Bronchial epithelial cell (primary cell): Measurements from ENCODE around the gene C1QTNF4. TPM values are rescaled to one million over a fixed set of nuclear protein-coding genes. Genes with fewer than 3 reads are reported as not detected.
"Not testable (repeated sequence)": the region's sequence is repeated elsewhere in the genome, so short reads cannot be mapped to it uniquely, and the experiment has no call there.

Source experiments
- DNase-seq: peaks from one replicate; pipeline ENCODE4 v3.0.0-alpha.2; 2010; ENCODE audit warnings: low read depth
- FAIRE-seq: peaks from 2 replicates; lab custom pipeline; 2011; peaks lifted over from hg19 to GRCh38; lab: Jason Lieb, UNC
- H3K27me3 ChIP-seq: 2 replicates; pipeline ENCODE4 v1.5.1; 2011; ENCODE audit warnings: low read length; ENCODE audit not compliant: control insufficient read depth, insufficient read depth
- H3K36me3 ChIP-seq: 2 replicates; pipeline ENCODE4 v1.5.1; 2011; ENCODE audit warnings: low read length; ENCODE audit not compliant: control insufficient read depth, insufficient read depth
- H3K4me3 ChIP-seq: 2 replicates; pipeline ENCODE4 v1.5.1; 2011; ENCODE audit warnings: mild to moderate bottlenecking, low read depth, low read length, control low read depth
- total RNA-seq: library from RNA; depleted of rRNA; stranded (reverse); fragments of >200 nt; gene quantifications from 2 replicates; pipeline ENCODE4 v1.2.1, GENCODE V29; 2014
- TF ChIP-seq, protein P1 (sequence below): IDR thresholded peaks from 2 replicates; pipeline ENCODE4 v1.5.1; 2011; ENCODE audit warnings: mild to moderate bottlenecking, moderate library complexity, low read length, control low read depth, inconsistent platforms; ENCODE audit not compliant: insufficient read depth, severe bottlenecking

C1QTNF4 gene
- total RNA-seq, 1 donor from 2014 or later, result 0.26 TPM

DNA sequence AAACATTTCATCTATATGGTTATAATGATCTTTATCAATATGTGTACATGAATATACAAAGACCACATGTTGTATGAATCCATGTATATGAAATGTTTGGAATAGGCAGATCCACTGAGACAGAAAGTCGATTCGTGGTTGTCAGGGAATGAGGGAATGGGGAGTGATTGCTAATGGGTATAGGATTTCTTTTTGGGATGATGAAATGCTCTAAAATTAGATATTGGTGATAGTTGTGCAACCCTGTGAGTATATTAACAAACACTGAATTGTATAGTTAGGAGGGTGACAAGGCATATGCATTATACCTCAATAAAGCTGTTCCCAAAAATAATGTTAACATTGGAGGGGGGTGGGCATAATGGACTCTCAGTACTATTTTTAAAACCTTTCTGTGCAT, 33.8 kb downstream of the C1QTNF4 start:
- TF ChIP-seq, protein P1, sequence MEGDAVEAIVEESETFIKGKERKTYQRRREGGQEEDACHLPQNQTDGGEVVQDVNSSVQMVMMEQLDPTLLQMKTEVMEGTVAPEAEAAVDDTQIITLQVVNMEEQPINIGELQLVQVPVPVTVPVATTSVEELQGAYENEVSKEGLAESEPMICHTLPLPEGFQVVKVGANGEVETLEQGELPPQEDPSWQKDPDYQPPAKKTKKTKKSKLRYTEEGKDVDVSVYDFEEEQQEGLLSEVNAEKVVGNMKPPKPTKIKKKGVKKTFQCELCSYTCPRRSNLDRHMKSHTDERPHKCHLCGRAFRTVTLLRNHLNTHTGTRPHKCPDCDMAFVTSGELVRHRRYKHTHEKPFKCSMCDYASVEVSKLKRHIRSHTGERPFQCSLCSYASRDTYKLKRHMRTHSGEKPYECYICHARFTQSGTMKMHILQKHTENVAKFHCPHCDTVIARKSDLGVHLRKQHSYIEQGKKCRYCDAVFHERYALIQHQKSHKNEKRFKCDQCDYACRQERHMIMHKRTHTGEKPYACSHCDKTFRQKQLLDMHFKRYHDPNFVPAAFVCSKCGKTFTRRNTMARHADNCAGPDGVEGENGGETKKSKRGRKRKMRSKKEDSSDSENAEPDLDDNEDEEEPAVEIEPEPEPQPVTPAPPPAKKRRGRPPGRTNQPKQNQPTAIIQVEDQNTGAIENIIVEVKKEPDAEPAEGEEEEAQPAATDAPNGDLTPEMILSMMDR, result no peak
- FAIRE-seq, result no peak
- peak; percentile 46 for DNase-seq

DNA sequence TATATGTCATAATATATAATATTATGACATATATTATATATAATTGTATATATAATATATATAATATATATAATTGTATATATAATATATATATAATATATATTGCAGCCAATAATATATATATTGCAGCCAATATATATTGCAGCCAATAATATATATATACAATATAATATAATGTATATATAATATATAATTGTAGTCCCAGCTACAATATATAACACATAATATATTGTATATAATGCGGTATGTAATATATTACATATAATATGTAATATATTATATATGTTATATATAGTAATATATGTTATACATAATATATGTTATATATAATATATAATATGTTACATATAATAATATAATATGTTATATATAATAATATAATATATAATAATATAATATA, 35.5 kb downstream of the C1QTNF4 start:
- H3K4me3 ChIP-seq, result no peak overlapping the region
- H3K27me3 ChIP-seq, result no peaks in the 10 kb centered on the region
- H3K36me3 ChIP-seq, result peaks cover 2% of the 10 kb centered on the region
- FAIRE-seq, result no peak
- TF ChIP-seq, protein P1, result no peak
- DNase-seq, result no peak

More for the DNA sequence above, 33.8 kb downstream of the C1QTNF4 start:
- no peak overlapping the region for H3K4me3 ChIP-seq
- peaks cover 2% of the 10 kb centered on the region for H3K36me3 ChIP-seq
- H3K27me3 ChIP-seq, result no peaks in the 10 kb centered on the region

DNA sequence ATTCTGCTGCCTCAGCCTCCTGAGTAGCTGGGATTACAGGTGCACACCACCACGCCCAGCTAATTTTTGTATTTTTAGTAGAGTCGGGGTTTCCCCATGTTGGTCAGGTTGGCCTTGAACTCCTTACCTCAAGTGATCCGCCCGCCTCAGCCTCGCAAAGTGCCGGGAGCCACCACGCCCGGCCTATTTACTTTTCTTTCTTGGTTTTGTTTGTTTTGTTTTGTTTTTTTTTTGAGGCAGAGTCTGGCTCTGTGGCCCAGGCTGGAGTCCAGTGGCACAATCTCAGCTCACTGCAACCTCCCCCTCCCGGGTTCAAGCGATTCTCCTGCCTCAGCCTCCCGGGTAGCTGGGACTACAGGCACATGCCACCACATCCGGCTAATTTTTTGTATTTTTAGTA, 37.2 kb downstream of the C1QTNF4 start:
- H3K36me3 ChIP-seq, H3K4me3 ChIP-seq, FAIRE-seq, H3K27me3 ChIP-seq, DNase-seq: not testable (repeated sequence)

DNA sequence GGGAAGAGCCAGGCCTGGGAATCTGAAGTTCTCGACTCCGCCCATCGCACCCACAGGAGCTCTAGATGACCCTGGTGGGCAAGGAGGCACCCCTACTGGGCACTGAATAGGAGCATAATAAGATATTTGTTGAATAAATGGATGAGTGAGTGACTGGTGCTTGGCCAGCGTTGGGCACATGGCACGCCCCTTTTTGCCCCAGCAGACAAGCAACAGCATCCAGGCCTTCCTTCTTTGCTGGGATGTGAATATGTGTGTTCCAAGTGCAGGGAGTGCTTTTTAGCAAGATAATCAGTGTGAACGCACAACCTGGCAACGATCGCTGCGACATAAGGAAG, 40.8 kb downstream of the C1QTNF4 start:
- DNase-seq, result no peak

DNA sequence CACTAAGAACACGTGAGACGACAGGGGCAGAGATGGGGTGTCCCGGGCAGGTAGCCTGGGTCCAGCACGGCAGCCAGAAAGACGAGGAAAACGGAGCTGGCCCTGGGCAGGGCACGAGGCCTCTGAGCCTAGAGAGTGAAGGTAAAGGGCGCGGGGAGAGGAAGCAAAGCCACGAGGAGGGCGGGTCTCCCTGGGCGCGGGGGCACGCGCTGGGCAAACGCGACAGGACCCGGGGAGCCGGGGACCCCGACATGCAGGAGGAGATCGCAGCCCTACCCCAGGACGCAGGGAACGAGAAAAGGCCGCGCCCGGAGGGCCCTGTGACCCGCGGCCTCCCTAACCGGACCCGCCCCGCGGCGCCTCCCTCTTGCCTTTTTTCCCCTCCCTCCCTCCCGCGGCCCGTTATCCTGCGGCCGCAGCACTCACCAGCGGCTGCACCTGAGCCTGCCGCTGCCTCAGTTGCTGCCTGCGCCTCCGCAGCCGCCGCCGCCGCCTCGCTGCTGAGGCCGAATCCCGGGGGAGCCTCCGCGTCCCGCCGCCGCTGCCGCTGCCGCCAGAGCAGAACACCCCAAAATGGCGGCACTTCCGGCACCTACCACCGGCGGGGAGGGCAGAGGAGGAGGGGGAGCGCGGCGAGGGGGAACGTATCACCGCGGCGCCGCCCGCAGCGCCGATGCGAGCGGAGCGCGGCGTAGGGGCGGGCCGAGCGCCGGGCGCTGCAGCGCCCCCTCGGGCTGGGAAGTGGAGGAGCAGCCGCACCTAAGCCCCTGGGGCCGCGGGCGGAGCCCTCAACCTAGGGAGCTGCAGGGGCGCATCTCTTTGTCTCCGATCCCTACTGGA, 41.4 kb downstream of the C1QTNF4 start, which contains the start of gene CELF1:
Gene CELF1 (minus strand): TSS at position 567 of the 840 bp plus-strand sequence. CDS start 53,609 bp downstream, outside the sequence.
- peak; percentile 72 for DNase-seq

More for the DNA sequence above, 40.8 kb downstream of the C1QTNF4 start:
- TF ChIP-seq, protein P1, result no peak
- Histone ChIP-seq H3K4me3 (peak overlapping the region; percentile 95), H3K36me3 (peaks cover 2% of the 10 kb centered on the region), H3K27me3 (no peaks in the 10 kb centered on the region)
- FAIRE-seq, result no peak

DNA sequence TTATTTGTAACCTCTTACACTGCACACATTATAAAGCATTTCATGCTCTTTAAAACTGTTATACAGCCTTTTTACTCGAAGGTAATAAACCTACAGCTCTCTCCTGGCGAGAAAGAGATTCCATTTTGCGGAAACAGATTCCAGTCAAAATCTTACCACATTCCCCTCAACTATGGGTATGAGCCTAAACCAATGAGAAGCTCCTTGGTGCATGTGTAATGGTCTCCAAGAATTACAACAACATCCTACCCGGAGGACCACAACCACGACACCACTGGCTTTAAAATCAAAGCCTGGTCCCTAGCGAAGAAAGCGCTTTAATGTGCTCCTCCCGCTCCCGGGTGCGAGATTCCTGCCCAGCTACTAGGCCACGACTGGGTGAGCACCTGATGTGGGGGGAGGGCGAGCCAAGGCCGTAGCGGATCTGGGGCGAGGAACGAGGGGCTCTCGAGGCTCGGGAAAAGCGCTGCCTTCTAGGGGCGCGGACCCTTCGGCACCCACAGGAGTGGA, 42.1 kb downstream of the C1QTNF4 start:
- H3K36me3 ChIP-seq, result no peaks in the 10 kb centered on the region
- DNase-seq (peak; percentile 38), FAIRE-seq (no peak)

More for the DNA sequence above, 41.4 kb downstream of the C1QTNF4 start, which contains the start of gene CELF1:
- peak within 1 kb of the TSS; percentile 95 for H3K4me3 ChIP-seq
- no peak for FAIRE-seq
- TF ChIP-seq, protein P1, result peak; percentile 84
- peaks cover 2% of the 10 kb centered on the region for H3K36me3 ChIP-seq
- no peaks in the 10 kb centered on the region for H3K27me3 ChIP-seq

More for the DNA sequence above, 42.1 kb downstream of the C1QTNF4 start:
- TF ChIP-seq, protein P1, result no peak
- Histone ChIP-seq H3K27me3 (no peaks in the 10 kb centered on the region), H3K4me3 (peak overlapping the region; percentile 95)
